ENCODE data around the gene SRD5A2.
A peak's percentile ranks its signal among the peaks of the same experiment; 100 is the strongest.
"Not testable (repeated sequence)": the region's sequence is repeated elsewhere in the genome, so short reads cannot be mapped to it uniquely, and the experiment has no call there.

The SRD5A2 gene

GRCh38 chr2:31531101-31531500, 49.6 kb downstream of the SRD5A2 start:
- DNase-seq: no peak

GRCh38 chr2:31529256-31529655, 51.5 kb downstream of the SRD5A2 start:
- DNase-seq: no peak

GRCh38 chr2:31528823-31529222, 51.9 kb downstream of the SRD5A2 start:
- no peak for DNase-seq

- no peak for DNase-seq
Measured at GRCh38 chr2:31526946-31527732, 53.6 kb downstream of the SRD5A2 start.

GRCh38 chr2:31525876-31526275, 54.9 kb downstream of the SRD5A2 start:
- no peak for DNase-seq

GRCh38 chr2:31524592-31524991, 56.1 kb downstream of the SRD5A2 start:
- no peak for DNase-seq

GRCh38 chr2:31523871-31524492, 56.8 kb downstream of the SRD5A2 start:
- peak; percentile 81 for DNase-seq

GRCh38 chr2:31522786-31523185, 58.0 kb downstream of the SRD5A2 start:
- DNase-seq: no peak

GRCh38 chr2:31517442-31518203, 63.1 kb downstream of the SRD5A2 start:
- no peak for DNase-seq

- DNase-seq: no peak
Measured at GRCh38 chr2:31515586-31515985, 65.2 kb downstream of the SRD5A2 start.

- DNase-seq: no peak
Measured at GRCh38 chr2:31513553-31513952, 67.2 kb downstream of the SRD5A2 start.

GRCh38 chr2:31511376-31511775, 69.4 kb downstream of the SRD5A2 start:
- no peak for DNase-seq

GRCh38 chr2:31505111-31505510, 75.6 kb downstream of the SRD5A2 start:
- DNase-seq: no peak

GRCh38 chr2:31504311-31504710, 76.4 kb downstream of the SRD5A2 start:
- DNase-seq: no peak

- not testable (repeated sequence) for DNase-seq
Measured at GRCh38 chr2:31496451-31496874, 84.3 kb downstream of the SRD5A2 start.

- DNase-seq: not testable (repeated sequence)
Measured at GRCh38 chr2:31489339-31489738, 91.4 kb downstream of the SRD5A2 start.

- no peak for DNase-seq
Measured at GRCh38 chr2:31483246-31483645, 97.5 kb downstream of the SRD5A2 start.

GRCh38 chr2:31476511-31477180, 104.1 kb downstream of the SRD5A2 start:
- no peak for DNase-seq

- no peak for DNase-seq
Measured at GRCh38 chr2:31475692-31476091, 105.0 kb downstream of the SRD5A2 start.

GRCh38 chr2:31474296-31474695, 106.4 kb downstream of the SRD5A2 start:
- no peak for DNase-seq

Measured in stimulated activated CD8-positive, alpha-beta memory T cell treated with anti-CD3 and anti-CD28 coated beads, Interleukin-4, amount 100 ng/mL, for 48 hours (primary cell).